Measurements from ENCODE around the gene ANKRD60. TPM values are rescaled to one million over a fixed set of nuclear protein-coding genes. Genes with fewer than 3 reads are reported as not detected.

The ANKRD60 gene, protein sequence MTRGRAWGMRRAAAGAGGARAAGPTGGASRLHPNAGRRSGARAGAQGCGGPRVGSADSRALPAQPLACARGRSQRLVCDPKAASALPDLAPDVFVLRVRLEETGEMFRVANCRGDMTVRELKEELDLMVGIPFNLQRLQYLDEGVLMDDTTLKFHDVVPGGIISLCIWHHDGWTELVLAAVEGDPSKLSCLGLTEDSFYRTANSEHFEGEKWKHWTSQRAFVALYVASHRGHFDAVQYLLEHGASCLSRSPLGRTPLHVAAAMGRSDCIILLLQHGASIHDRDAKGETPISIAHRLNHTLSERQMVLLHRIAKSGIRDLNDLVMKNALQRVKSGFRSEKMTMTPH
- not detected for total RNA-seq

DNA sequence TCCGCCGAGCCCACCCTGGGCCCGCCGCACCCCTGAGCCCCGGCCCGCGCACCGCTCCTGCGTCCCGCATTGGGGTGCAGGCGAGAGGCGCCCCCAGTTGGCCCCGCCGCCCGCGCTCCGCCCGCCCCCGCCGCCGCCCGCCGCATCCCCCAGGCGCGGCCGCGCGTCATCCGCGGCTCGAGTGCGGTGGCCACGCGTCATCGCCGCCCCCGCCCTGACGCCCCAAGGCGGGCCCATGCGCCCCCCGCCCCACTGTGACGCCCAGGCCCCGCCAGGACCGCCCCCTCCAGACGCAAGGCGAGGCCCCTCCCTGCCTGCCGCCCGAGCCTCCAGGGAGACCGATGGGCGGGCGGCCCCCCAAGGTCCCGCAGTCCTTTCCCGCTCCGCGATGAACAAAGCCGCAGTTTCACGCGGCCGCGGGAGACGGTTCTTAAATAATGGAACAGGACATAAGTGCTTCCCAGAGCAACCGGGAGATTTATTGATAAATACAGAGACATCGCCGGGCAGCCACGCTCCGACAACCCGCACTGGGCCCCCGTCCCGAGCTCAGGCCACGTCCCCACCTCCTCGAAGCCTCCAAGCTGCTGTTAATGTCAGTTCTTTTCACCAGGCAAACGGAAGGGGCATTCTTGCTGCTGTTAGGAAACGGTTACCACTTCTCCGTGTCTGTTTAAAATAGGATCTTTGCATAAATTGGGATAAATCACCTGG lies at the start of gene ANKRD60:
ANKRD60 (minus strand) TSS at position 170 of the 714 bp plus-strand sequence; CDS start at position 170, 0 bp downstream.
- Mint-ChIP-seq H3K27ac (no peak within 1 kb of the TSS), H3K4me1 (peaks cover 7% of the 10 kb centered on the region), H3K4me3 (no peak within 1 kb of the TSS), H3K9me3 (no peaks in the 10 kb centered on the region), H3K36me3 (ENCODE audit: low read depth) (peaks cover 14% of the 10 kb centered on the region), H3K27me3 (peaks cover 54% of the 10 kb centered on the region)
- ChIA-PET CTCF (interaction anchor here (1.0 kb wide), 1 partner anchor 21 kb away, joined by 3 read pairs; no protein-coding TSS in a partner anchor), POLR2A (no interaction called here)
- no peak for DNase-seq

GRCh38 chr20:58277578-58278472 lies 49.4 kb upstream of the ANKRD60 start:
- ChIA-PET CTCF (interaction anchor here (0.6 to 1.5 kb wide), 3 partner anchors 15 to 25 kb away, joined by 3 read pairs; no protein-coding TSS in a partner anchor), POLR2A (no interaction called here)
- H3K4me1 Mint-ChIP-seq, result peaks cover 1% of the 10 kb centered on the region
- H3K27ac Mint-ChIP-seq, result no peak overlapping the region
- no peaks in the 10 kb centered on the region for H3K9me3 Mint-ChIP-seq
- DNase-seq, result no peak
- H3K36me3 Mint-ChIP-seq (ENCODE audit: low read depth), result peaks cover 23% of the 10 kb centered on the region
- no peak overlapping the region for H3K4me3 Mint-ChIP-seq
- H3K27me3 Mint-ChIP-seq, result no peaks in the 10 kb centered on the region

DNA sequence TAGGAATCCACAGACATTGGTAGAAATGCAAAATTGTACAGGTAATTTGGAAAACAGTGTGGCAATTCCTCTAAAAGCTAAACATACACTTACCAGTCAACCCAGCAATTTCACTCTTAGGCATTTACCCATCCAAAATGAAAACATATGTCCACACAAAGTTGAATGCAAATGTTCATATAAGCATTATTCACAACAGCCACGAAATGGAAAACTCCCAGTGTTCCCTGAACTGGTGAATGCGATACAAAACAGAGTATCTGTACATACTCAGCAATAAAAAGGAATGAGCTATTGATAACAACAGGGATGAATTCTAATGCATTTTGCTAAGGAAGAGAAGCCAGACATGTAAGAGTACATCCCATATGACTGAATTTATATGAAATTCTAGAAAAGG lies 48.7 kb upstream of the ANKRD60 start:
- no peaks in the 10 kb centered on the region for H3K9me3 Mint-ChIP-seq
- no peak overlapping the region for H3K27ac Mint-ChIP-seq
- no peak overlapping the region for H3K4me3 Mint-ChIP-seq
- CTCF ChIA-PET, result no interaction called here
- peaks cover 25% of the 10 kb centered on the region for H3K36me3 Mint-ChIP-seq (ENCODE audit: low read depth)
- POLR2A ChIA-PET, result no interaction called here
- DNase-seq, result no peak
- H3K27me3 Mint-ChIP-seq, result no peaks in the 10 kb centered on the region
- H3K4me1 Mint-ChIP-seq, result peaks cover 3% of the 10 kb centered on the region

- Mint-ChIP-seq H3K36me3 (ENCODE audit: low read depth) (peaks cover 37% of the 10 kb centered on the region), H3K27ac (no peak overlapping the region), H3K4me3 (no peak overlapping the region), H3K9me3 (no peaks in the 10 kb centered on the region), H3K4me1 (peaks cover 13% of the 10 kb centered on the region), H3K27me3 (no peaks in the 10 kb centered on the region)
- no peak for DNase-seq
- POLR2A ChIA-PET, result no interaction called here
- CTCF ChIA-PET, result no interaction called here
Measured at GRCh38 chr20:58274384-58274783, 45.9 kb upstream of the ANKRD60 start.

GRCh38 chr20:58271606-58272351 lies 43.3 kb upstream of the ANKRD60 start:
- POLR2A ChIA-PET, result no interaction called here
- CTCF ChIA-PET, result interaction anchor here (1.1 kb wide), 1 partner anchor 21 kb away, joined by 3 read pairs; no protein-coding TSS in a partner anchor
- Mint-ChIP-seq H3K4me1 (peaks cover 30% of the 10 kb centered on the region), H3K27ac (no peak overlapping the region), H3K9me3 (no peaks in the 10 kb centered on the region), H3K36me3 (ENCODE audit: low read depth) (peaks cover 50% of the 10 kb centered on the region), H3K27me3 (no peaks in the 10 kb centered on the region), H3K4me3 (no peak overlapping the region)
- no peak for DNase-seq

DNA sequence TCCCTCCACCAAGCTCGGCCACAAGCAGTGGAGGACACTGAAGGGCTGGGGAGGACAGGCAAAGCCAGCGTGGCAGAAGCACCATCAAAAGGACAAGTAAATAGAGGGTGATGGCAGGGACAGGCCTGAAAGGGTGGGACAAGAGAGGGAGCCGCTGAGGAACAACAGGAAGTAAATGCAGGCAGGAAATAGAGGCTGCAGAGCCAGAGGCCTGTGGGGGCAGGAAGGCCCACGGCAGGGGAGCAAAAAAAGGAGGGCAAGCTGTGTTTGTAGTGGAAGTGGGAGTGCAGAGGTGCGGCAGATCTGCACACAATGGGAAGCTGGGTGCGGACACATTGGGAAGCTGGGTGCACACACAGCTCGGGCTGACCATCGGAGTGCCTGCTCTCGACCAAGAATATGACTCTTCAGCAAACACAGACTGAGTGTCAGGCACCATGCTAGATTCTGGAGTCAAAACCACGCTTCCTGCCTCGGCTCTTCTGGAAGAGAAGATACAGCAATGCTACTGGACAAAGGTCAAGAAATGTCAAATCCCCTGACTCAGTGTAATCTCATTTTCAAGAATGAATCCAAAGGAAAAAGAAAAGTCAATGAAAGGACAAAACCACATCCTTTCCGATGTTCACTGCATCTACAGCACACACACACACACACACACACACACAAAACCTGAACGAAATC lies 40.6 kb upstream of the ANKRD60 start:
- Mint-ChIP-seq H3K9me3 (no peaks in the 10 kb centered on the region), H3K27me3 (no peaks in the 10 kb centered on the region), H3K36me3 (ENCODE audit: low read depth) (peaks cover 42% of the 10 kb centered on the region), H3K4me1 (peaks cover 30% of the 10 kb centered on the region), H3K4me3 (no peak overlapping the region), H3K27ac (peak overlapping the region; percentile 73)
- CTCF ChIA-PET, result no interaction called here
- POLR2A ChIA-PET, result no interaction called here
- DNase-seq, result no peak

DNA sequence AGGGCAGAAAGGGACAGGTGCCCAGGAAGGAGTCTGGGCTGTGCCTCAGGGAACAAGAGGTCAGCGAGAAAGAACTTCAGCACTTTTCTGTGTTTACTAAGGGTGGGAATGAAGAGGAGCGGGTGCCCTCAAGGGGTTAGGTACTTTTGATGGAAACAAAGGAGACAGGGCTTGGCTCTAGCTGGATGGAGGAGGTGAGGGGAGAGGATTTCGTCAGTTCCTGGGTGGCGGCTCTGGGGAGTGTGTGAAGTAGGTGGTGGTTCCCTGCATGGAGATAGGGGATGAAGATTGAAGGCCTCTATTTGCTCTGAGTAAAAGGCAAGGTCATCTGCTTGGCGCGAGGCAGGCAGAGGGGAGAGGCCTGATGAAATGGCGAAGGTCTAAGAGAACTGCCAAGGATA lies 40.0 kb upstream of the ANKRD60 start:
- peaks cover 30% of the 10 kb centered on the region for H3K4me1 Mint-ChIP-seq
- peak overlapping the region; percentile 73 for H3K27ac Mint-ChIP-seq
- H3K36me3 Mint-ChIP-seq (ENCODE audit: low read depth), result peaks cover 38% of the 10 kb centered on the region
- no peak for DNase-seq
- ChIA-PET POLR2A (no interaction called here), CTCF (interaction anchor here (0.6 kb wide), 1 partner anchor 379 kb away, joined by 3 read pairs; no protein-coding TSS in a partner anchor)
- H3K9me3 Mint-ChIP-seq, result no peaks in the 10 kb centered on the region
- H3K27me3 Mint-ChIP-seq, result no peaks in the 10 kb centered on the region
- H3K4me3 Mint-ChIP-seq, result no peak overlapping the region

- H3K4me1 Mint-ChIP-seq, result peaks cover 30% of the 10 kb centered on the region
- DNase-seq, result no peak
- no peaks in the 10 kb centered on the region for H3K27me3 Mint-ChIP-seq
- H3K27ac Mint-ChIP-seq, result peak overlapping the region; percentile 74
- POLR2A ChIA-PET, result no interaction called here
- H3K4me3 Mint-ChIP-seq, result no peak overlapping the region
- no peaks in the 10 kb centered on the region for H3K9me3 Mint-ChIP-seq
- CTCF ChIA-PET, result interaction anchor here (0.6 to 1.6 kb wide), 5 partner anchors 9 to 759 kb away, joined by 3 to 10 read pairs (median 3); no protein-coding TSS in a partner anchor
- H3K36me3 Mint-ChIP-seq (ENCODE audit: low read depth), result peaks cover 40% of the 10 kb centered on the region
Measured at GRCh38 chr20:58267389-58268215, 39.1 kb upstream of the ANKRD60 start.

DNA sequence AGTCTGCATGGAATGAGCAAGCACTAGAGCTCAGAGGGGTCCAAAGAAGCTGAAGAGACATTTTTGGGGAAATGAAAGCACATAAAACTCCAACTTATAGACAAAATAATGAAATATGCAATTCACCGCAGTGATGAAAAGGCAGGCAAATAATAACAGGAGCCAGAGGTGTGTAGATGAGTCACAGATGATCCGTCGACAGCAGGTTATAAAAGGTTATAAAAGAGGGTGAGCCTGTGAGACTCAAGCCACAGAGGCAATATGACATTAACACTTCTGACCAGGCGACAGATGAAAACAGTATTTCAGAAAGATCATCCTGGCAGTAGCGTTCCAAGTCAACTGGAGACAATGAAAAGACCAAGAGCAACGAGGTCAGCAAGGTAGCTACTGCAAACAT lies 35.8 kb upstream of the ANKRD60 start:
- CTCF ChIA-PET, result no interaction called here
- no peak for DNase-seq
- Mint-ChIP-seq H3K27ac (no peak overlapping the region), H3K4me3 (no peak overlapping the region), H3K9me3 (no peaks in the 10 kb centered on the region), H3K27me3 (no peaks in the 10 kb centered on the region), H3K4me1 (peaks cover 17% of the 10 kb centered on the region), H3K36me3 (ENCODE audit: low read depth) (peaks cover 37% of the 10 kb centered on the region)
- POLR2A ChIA-PET, result no interaction called here

DNA sequence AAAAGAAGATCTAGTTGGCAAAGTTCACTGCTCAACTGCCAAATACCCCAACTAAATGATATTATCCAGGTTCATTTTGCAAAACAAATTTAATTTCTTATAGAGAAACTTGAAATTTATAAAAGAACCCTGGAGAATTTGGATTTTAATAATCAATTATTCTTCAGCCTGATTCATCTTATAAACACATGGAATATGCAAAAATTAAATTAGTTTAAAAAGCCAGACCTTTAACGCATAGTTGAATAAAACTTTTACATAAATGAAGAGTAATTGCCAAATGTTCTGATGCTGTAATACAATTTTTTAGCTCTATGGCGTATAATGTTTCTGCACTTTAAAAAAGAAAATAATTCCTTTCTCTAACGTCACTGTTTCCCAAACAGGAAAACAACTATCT lies 33.2 kb upstream of the ANKRD60 start:
- no peaks in the 10 kb centered on the region for H3K9me3 Mint-ChIP-seq
- H3K4me1 Mint-ChIP-seq, result peaks cover 4% of the 10 kb centered on the region
- H3K36me3 Mint-ChIP-seq (ENCODE audit: low read depth), result peaks cover 24% of the 10 kb centered on the region
- POLR2A ChIA-PET, result no interaction called here
- H3K27me3 Mint-ChIP-seq, result no peaks in the 10 kb centered on the region
- no peak overlapping the region for H3K4me3 Mint-ChIP-seq
- no peak overlapping the region for H3K27ac Mint-ChIP-seq
- no peak for DNase-seq
- CTCF ChIA-PET, result no interaction called here

DNA sequence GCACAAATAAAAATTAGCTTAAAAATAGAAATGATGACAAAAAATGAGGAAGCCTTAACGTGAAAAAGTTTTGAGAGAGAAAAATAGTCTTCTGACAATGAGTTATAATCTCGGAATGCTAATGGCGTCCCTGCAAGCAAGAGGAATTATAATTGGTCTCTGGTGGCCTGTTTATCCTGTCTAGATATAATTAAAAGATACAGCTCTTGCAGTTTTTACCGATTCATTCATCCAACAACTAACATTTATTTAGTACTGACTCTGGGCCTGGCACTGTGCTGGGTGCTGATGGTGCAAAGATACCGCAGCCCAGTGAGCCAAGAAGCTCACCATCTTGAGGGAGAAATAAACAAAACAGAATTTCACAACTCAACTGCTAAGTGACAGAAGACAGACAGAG lies 31.6 kb upstream of the ANKRD60 start:
- peaks cover 10% of the 10 kb centered on the region for H3K4me1 Mint-ChIP-seq
- CTCF ChIA-PET, result no interaction called here
- H3K36me3 Mint-ChIP-seq (ENCODE audit: low read depth), result peaks cover 26% of the 10 kb centered on the region
- no peaks in the 10 kb centered on the region for H3K27me3 Mint-ChIP-seq
- no peak for DNase-seq
- POLR2A ChIA-PET, result no interaction called here
- no peak overlapping the region for H3K4me3 Mint-ChIP-seq
- H3K9me3 Mint-ChIP-seq, result no peaks in the 10 kb centered on the region
- no peak overlapping the region for H3K27ac Mint-ChIP-seq
